CD4-positive, alpha-beta T cell treated with Interferon gamma for 1 hour (primary cell): ENCODE results near the gene CELA2A.
"Not testable (repeated sequence)": the region's sequence is repeated elsewhere in the genome, so short reads cannot be mapped to it uniquely, and the experiment has no call there.

Source experiments
- DNase-seq: peaks from one replicate; pipeline ENCODE4 v3.0.0-alpha.2; 2020

Gene CELA2A

DNA sequence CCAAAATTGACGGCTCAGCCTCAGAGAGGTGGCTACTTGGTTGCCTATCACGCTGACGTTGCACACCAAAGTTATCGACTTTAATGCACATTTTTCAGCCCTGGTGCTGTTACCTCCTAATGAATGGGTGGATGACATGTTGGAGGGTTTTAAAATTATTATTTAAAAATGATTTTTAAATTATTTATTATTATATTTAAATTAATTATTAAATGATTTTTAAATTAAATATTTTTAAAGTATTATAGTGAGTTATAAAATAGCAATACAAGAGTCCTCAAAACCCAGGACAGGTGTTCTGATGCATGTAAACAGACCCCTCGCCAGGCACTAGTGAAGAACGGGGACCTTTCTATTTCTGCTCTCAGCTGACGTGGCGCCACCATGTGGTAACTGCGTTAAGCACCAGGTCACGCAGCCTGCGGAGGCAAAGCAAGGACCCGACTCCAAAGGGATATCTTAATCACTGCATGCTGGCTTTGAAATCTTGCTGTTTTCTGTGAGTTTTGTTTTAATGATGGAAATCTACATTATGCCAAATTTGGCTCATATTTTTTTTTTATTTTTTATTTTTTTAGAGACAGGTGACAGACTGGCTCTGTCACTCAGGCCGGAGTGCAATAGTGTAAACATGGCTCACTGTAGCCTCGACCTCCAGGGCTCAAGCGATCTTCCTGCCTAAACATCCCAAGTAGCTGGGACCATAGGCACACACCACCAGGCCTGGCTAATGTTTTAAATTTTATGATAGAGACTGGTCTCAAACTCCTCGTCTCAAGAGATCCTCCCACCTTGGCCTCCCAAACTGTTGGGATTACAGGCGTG lies 44.9 kb downstream of the CELA2A start:
- peak; percentile 28 for DNase-seq

- no peak for DNase-seq
Measured at GRCh38 chr1:15504436-15504835, 47.9 kb downstream of the CELA2A start.

DNA sequence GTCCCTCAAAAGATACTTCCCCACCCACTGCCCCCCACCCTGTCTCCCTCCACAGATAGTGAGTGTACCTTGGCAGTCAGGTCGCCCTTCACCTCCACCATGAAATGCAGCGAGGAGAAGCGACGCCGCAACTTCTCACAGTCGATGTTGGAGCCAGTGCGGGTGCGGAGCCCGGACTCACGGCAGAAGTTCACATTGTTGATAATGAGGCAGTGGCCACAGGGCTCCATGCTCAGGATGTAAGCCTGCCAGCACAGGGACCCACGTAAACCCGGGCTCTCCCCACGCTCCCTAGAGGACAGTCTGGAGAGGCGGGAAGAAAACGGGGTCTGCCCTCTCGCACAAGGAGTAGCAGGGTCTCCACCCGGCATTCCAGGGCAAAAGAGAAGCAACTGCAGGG lies 50.3 kb downstream of the CELA2A start:
- DNase-seq, result no peak

- no peak for DNase-seq
Measured at GRCh38 chr1:15507278-15507677, 50.7 kb downstream of the CELA2A start.

GRCh38 chr1:15508700-15509487 lies 52.4 kb downstream of the CELA2A start:
- DNase-seq, result no peak

DNA sequence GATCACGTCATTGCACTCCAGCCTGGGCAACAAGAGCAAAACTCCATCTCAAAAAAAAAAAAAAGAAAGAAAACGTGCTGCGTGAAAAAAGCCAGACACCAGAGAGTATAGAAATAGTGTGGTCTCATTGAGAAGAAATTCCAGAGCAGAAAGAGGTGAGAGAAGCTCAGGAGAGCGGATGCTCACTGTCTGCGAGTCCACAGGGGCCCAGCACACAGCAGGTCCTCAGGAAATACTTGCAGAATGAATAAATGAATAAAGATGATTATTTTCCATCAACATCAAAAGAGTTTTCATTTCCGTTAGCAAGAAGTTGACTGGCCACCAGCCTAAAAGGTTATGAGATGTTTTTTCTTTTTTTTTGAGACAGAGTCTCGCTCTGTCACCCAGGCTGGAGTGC lies 53.1 kb downstream of the CELA2A start:
- no peak for DNase-seq

DNA sequence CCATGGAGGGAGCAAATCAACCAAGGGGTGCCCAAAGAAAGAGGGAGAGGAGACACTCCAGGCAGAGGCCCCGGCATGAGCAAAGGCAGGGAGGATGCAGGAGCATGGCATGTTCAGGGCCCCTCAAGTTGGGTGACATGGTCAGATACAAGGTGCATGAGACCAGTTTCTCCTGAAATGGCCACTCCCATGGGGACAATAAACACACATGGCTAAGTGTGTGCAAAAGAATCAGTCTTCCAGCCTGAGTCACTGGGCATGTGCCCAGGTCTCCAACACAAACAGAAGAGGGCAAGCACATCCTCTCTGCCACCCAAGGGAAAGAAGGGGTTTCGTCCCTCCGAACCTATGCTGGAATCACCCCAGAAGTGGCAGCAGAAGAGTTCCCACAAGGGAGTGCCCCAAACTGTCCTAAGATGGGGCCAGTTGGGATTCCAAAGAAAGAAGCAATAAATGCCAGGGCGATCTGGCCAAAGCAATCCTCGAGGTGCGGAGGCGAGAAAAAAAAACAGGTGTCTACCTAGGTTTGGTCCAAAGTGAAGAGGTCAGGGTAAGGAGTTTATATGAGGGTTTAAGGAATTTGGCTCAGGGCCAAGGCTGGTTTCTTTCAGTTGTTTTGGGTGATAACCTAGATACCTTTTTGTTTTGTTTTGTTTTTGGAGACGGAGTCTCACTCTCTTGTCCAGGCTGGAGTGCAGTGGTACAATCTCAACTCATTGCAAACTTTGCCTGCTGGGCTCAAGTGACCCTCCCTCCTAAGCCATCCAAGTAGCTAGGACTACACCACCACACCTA lies 54.3 kb downstream of the CELA2A start:
- DNase-seq, result no peak

- DNase-seq, result no peak
Measured at GRCh38 chr1:15513192-15513591, 56.7 kb downstream of the CELA2A start.

- DNase-seq, result no peak
Measured at GRCh38 chr1:15513919-15514318, 57.4 kb downstream of the CELA2A start.

DNA sequence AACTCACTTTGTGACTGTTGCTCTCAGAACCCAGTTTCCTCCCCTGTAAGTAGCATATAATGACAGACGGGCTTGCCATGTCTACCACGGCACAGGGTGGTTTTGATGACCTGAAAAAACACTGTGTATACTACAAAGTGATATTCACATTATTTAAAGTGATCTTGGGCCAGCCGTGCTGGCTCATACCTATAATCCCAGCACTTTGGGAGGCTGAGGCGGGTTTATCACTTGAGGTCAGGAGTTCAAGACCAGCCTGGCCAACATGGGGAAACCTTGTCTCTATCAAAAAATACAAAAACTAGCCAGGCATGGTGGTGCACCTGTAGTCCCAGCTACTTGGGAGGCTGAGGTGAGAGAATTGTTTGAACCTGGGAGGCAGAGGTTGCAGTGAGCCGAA lies 58.0 kb downstream of the CELA2A start:
- not testable (repeated sequence) for DNase-seq

DNA sequence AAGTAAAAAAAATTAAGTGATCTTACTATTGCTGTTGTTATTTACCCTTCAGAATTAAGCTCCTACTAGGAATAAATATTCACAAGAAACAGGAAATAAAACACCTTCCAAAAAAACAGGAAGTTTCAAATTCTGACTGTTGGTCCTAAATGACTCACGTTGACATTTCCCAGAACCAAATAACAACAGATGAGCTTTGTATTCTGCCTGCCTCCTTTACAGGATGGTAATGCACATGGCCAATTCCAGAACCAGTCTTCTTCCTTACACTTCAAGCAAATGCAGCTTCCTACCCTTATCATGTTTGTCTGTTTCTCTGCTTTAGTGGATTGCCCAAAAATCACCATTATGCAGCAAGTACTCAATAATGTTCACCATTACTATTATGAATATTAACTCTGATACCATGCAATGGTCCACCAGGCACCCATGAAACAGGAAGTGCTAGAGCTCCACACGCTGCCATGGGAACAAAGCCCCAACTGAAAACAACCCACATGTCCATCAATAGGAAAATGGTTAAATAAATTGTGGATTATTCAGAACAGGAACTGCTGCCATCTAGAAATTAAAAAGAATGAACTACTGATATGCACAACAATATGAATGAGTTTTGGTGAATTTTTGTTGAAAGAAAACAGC lies 58.6 kb downstream of the CELA2A start:
- DNase-seq, result peak; percentile 7

GRCh38 chr1:15519625-15520024 lies 63.1 kb downstream of the CELA2A start:
- DNase-seq, result no peak

GRCh38 chr1:15521206-15521906 lies 64.8 kb downstream of the CELA2A start:
- DNase-seq, result not testable (repeated sequence)
